GM15510 (cell line): ENCODE data around the gene KCNQ1.

Source experiments
- POLR2A ChIP-seq: IDR thresholded peaks from 3 replicates; pipeline ENCODE4 v1.6.1; 2011; ENCODE audit warnings: borderline replicate concordance; ENCODE audit not compliant: insufficient read length; ENCODE audit errors: extremely low read depth

KCNQ1 gene

GRCh38 chr11:2406878-2407410 lies 37.9 kb upstream of the KCNQ1 start:
- TF ChIP-seq POLR2A, result no peak

GRCh38 chr11:2408671-2409070 lies 36.1 kb upstream of the KCNQ1 start:
- TF ChIP-seq POLR2A, result no peak

- no peak for TF ChIP-seq POLR2A
Observed at GRCh38 chr11:2409126-2409525, 35.7 kb upstream of the KCNQ1 start.

GRCh38 chr11:2409611-2410468 lies 35.0 kb upstream of the KCNQ1 start:
- TF ChIP-seq POLR2A, result no peak

- no peak for TF ChIP-seq POLR2A
Observed at GRCh38 chr11:2410616-2411015, 34.2 kb upstream of the KCNQ1 start.

GRCh38 chr11:2411446-2412305 lies 33.1 kb upstream of the KCNQ1 start:
- no peak for TF ChIP-seq POLR2A

- TF ChIP-seq POLR2A, result no peak
Observed at GRCh38 chr11:2412323-2412722, 32.5 kb upstream of the KCNQ1 start.

- no peak for TF ChIP-seq POLR2A
Observed at GRCh38 chr11:2413742-2414579, 30.8 kb upstream of the KCNQ1 start.

GRCh38 chr11:2414616-2415015 lies 30.2 kb upstream of the KCNQ1 start:
- no peak for TF ChIP-seq POLR2A

GRCh38 chr11:2415171-2415570 lies 29.6 kb upstream of the KCNQ1 start:
- no peak for TF ChIP-seq POLR2A

- no peak for TF ChIP-seq POLR2A
Observed at GRCh38 chr11:2415601-2416380, 29.0 kb upstream of the KCNQ1 start.

- no peak for TF ChIP-seq POLR2A
Observed at GRCh38 chr11:2416765-2417164, 28.0 kb upstream of the KCNQ1 start.

GRCh38 chr11:2417856-2418692 lies 26.7 kb upstream of the KCNQ1 start:
- TF ChIP-seq POLR2A, result no peak
